GM12891 (cell line): Measurements from ENCODE around the gene GPX1.

Experiments used
- POLR2AphosphoS5 ChIP-seq: IDR thresholded peaks from 2 replicates; pipeline ENCODE4 v1.6.1; 2011; ENCODE audit warnings: low read depth, low read length, control low read depth
- SPI1 ChIP-seq: IDR thresholded peaks from 2 replicates; pipeline ENCODE4 v1.6.1; 2011; ENCODE audit warnings: low read depth, low read length, control low read depth
- TAF1 ChIP-seq: IDR thresholded peaks from 2 replicates; pipeline ENCODE4 v1.6.1; 2011; ENCODE audit warnings: low read depth, low read length, control low read depth

DNA sequence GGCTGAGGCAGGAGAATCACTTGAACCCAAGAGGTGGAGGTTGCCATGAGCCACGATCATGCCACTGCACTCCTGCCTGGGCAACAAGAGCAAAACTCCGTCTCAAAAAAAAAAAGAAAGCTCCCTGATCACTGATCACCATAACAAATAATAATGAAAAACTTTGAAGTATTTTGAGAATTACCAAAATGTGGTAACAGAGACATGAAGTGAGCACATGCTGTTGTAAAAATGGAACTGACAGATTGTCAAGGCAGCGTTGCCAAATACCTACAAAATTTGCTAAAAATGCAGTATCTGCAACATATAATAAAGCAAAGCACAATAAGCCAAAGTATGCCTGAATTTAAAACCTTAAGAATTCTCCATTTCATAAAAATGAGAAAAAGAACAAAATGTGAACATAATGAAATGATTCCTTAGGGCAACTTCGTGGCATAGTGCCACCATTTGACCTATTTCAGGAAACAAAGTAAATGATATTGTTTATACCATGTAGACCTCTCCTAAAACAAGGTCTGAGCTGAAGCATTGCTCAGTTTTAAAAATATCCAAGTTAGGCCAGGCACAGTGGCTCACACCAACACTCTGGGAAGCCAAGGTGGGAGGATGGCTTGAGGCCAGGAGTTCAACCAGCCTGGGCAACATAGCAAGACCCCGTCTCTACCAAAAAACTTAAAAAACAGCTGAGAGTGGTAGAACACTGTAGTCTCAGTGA, 24.1 kb downstream of the GPX1 start:
- no peak for TF ChIP-seq SPI1
- no peak for TF ChIP-seq POLR2AphosphoS5
- no peak for TF ChIP-seq TAF1
